HUES48 (cell line): Measurements from ENCODE around the gene RHOA.

Experiments used
- H3K27ac ChIP-seq: one replicate; pipeline ENCODE4 v1.7.0; 2013; ENCODE audit warnings: low read depth, low read length, inconsistent platforms
- H3K27me3 ChIP-seq: 2 replicates; pipeline ENCODE4 v1.6.1; 2013; ENCODE audit warnings: mild to moderate bottlenecking, low read length; ENCODE audit not compliant: control insufficient read depth, insufficient read depth
- H3K36me3 ChIP-seq: 2 replicates; pipeline ENCODE4 v1.6.1; 2013; ENCODE audit warnings: low read length; ENCODE audit not compliant: control insufficient read depth, insufficient read depth
- H3K4me1 ChIP-seq: 2 replicates; pipeline ENCODE4 v1.6.1; 2013; ENCODE audit warnings: mild to moderate bottlenecking, low read length; ENCODE audit not compliant: control insufficient read depth, insufficient read depth
- H3K4me3 ChIP-seq: 2 replicates; pipeline ENCODE4 v1.5.1; 2013; ENCODE audit warnings: mild to moderate bottlenecking, low read depth, low read length
- H3K9ac ChIP-seq: 2 replicates; pipeline ENCODE4 v1.6.1; 2013; ENCODE audit warnings: mild to moderate bottlenecking, low read depth, low read length, moderate library complexity
- H3K9me3 ChIP-seq: 2 replicates; pipeline ENCODE4 v1.6.1; 2013; ENCODE audit warnings: low read length; ENCODE audit not compliant: control insufficient read depth, insufficient read depth

The RHOA gene

DNA sequence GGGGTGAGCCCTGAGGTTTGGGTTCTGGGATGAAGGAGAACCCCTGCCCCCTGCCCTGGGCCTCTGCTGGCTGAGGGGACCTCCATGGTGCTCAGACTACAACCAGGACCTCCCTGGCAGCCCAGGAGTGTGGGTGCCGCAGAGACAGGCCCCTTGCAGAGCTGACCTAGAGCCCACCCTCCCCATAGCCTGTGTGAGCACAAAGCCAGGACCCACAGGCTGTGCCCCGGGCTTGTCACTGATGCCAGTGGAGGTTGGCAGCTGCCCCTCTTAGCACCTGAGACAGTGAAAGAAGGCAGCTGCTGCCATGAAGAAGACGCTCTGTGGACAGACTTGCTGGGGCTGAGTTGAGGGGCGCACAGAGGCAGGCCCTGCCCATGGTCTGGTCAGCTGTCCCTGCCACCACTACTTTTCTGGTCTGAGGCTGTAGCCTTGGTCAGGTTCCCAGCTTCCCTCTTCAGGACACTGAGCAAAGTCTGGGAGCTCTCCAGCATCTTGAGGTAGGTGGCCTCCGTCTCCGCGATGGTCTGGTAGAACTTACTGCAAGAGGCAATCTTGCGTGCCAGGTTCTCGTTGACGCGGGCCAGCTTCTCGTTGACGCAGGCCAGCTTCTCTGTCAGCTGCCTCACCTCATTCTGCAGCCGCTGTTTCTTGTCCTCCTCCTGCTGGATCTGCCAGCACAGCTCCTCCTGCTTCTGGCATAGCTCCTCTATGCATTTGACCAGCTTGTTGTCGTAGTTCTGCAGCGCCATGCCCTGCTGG, 94.9 kb downstream of the RHOA start:
- no peak overlapping the region for H3K4me3 ChIP-seq
- H3K9ac ChIP-seq = no peak overlapping the region
- no peaks in the 10 kb centered on the region for H3K9me3 ChIP-seq
- no peaks in the 10 kb centered on the region for H3K4me1 ChIP-seq
- no peak overlapping the region for H3K27ac ChIP-seq
- H3K27me3 ChIP-seq = no peaks in the 10 kb centered on the region
- H3K36me3 ChIP-seq = peaks cover 35% of the 10 kb centered on the region

DNA sequence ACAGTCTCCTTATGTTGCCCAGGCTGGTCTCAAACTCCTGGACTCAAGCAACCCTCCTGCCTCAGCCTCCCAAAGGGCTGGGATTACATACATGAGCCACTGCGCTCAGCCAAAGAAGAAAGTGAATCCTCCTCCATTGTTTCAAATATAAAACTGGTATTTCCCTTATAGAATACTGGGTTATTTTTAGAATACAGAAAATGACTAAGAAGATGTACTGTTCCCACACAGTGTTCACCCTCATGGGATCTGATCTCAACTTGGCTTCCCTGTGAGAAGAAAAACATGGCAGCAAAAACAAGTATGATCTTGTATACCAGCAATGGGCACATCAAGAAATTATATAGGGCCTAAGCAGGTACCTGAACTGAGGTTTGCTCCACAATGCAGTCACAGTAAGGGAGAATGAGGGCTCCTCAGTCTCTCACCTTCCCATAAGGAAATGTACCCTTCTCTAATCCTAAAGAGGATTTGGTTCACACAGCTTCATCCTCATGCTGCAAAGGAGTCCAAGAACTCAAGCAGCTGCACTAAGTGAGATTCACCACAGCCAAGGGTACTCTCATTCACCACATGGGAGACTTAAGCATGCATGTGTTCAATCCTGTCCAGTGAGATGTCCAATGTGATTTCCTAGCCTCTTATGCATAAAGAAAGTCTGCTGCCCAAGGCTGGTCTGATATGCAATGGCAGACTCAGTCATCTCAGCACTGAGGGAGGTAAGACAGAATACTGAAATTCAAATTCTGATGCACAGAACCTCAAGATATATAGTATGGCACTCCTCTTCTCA, 97.7 kb downstream of the RHOA start:
- Histone ChIP-seq H3K27me3 (no peaks in the 10 kb centered on the region), H3K4me3 (no peak overlapping the region), H3K9me3 (no peaks in the 10 kb centered on the region), H3K9ac (no peak overlapping the region), H3K27ac (no peak overlapping the region), H3K36me3 (peaks cover 38% of the 10 kb centered on the region), H3K4me1 (no peaks in the 10 kb centered on the region)

DNA sequence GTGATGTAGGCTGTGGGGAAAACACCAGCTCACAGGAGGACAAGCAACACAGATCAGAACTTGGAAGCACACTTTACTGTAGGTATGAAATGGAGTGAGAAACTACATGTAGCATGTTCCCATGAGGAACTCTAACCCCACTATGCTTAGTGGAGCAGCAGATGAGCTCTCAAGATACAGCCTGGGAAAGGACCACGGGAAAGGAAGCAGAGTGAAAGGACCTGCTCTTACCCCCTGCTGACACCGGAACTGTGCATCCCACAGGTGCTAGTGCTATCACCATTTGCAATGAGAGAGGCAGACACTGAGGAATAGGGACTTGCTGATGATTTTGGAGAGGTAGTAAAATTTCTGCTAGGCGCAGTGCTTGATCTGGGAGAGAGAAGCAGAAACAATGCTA, 100.5 kb downstream of the RHOA start:
- no peaks in the 10 kb centered on the region for H3K9me3 ChIP-seq
- no peaks in the 10 kb centered on the region for H3K27me3 ChIP-seq
- no peak overlapping the region for H3K4me3 ChIP-seq
- peaks cover 35% of the 10 kb centered on the region for H3K36me3 ChIP-seq
- no peak overlapping the region for H3K27ac ChIP-seq
- no peaks in the 10 kb centered on the region for H3K4me1 ChIP-seq
- no peak overlapping the region for H3K9ac ChIP-seq

DNA sequence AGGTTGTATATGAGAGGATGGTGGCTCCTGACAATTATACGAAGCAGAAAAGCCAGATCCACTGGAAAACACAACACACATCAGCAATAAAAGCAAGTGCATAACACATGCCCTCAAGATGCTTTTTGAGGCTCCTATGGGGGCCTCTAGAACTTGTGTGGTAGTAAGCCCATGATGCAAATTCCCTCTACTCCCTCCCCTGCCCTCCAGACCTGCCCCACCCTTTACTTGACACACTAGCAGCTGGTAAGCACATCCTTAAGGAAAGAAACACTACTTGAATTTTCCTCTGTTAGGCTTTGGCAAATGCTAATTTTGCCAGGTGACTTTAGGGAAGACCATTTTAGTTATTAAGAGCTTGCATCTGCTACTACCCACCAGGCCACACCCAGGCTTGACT, 101.1 kb downstream of the RHOA start:
- no peaks in the 10 kb centered on the region for H3K4me1 ChIP-seq
- no peaks in the 10 kb centered on the region for H3K27me3 ChIP-seq
- peaks cover 40% of the 10 kb centered on the region for H3K36me3 ChIP-seq
- no peak overlapping the region for H3K9ac ChIP-seq
- H3K9me3 ChIP-seq = no peaks in the 10 kb centered on the region
- no peak overlapping the region for H3K27ac ChIP-seq
- H3K4me3 ChIP-seq = no peak overlapping the region
